IMR-90 (cell line): ENCODE measurements around the gene KRTAP9-2. TPM values are rescaled to one million over a fixed set of nuclear protein-coding genes. Genes with fewer than 3 reads are reported as not detected.
"Not testable (repeated sequence)": the region's sequence is repeated elsewhere in the genome, so short reads cannot be mapped to it uniquely, and the experiment has no call there.

Experiments used
- ATAC-seq: fragments of 200-7000 bp; cut with Tn5 transposase; 2 replicates; pipeline ENCODE4 v1.9.1; 2020; ENCODE audit warnings: low read depth, mild to moderate bottlenecking, moderate library complexity
- BruUV-seq: library from RNA; stranded (reverse); fragments of 400-500 nt; replicated peaks from 2 replicates; lab custom pipeline; 2021; lab: Mats Ljungman, UMichigan
- CTCF ChIA-PET: fragments of 300-600 bp; formaldehyde crosslinking; extraction: SDS; loops from one replicate; lab custom pipeline; 2021; ENCODE audit warnings: antibody characterized with exemption; lab: Yijun Ruan, JAX
- POLR2A ChIA-PET: fragments of 300-600 bp; sonication (Branson Sonifier 250); formaldehyde crosslinking; loops from one replicate; lab custom pipeline; 2022; ENCODE audit warnings: antibody characterized with exemption; ENCODE audit not compliant: unreplicated experiment; lab: Charles Lee
- DNase-seq: peaks from one replicate; pipeline ENCODE4 v3.0.0; 2013
- H2AFZ ChIP-seq: replicated peaks from 2 replicates; pipeline ENCODE3; 2013; ENCODE audit warnings: low read length, mild to moderate bottlenecking; ENCODE audit not compliant: poor library complexity
- H2AK5ac ChIP-seq: 2 replicates; pipeline ENCODE4 v1.6.1; 2013; ENCODE audit warnings: low read depth, low read length, inconsistent platforms
- H2AK9ac ChIP-seq: replicated peaks from 2 replicates; pipeline ENCODE3; 2013; ENCODE audit warnings: mild to moderate bottlenecking, low read depth, low read length, moderate library complexity; ENCODE audit not compliant: poor library complexity
- H2BK120ac ChIP-seq: 2 replicates; pipeline ENCODE4 v1.6.1; 2013; ENCODE audit warnings: low read depth, low read length, inconsistent platforms
- H2BK15ac ChIP-seq: 3 replicates; pipeline ENCODE4 v1.6.1; 2013; ENCODE audit warnings: low read depth, low read length, inconsistent platforms
- H2BK20ac ChIP-seq: 2 replicates; pipeline ENCODE4 v1.6.1; 2013; ENCODE audit warnings: low read depth, mild to moderate bottlenecking, inconsistent platforms, low read length, moderate library complexity
- H2BK5ac ChIP-seq: 2 replicates; pipeline ENCODE4 v1.6.1; 2013; ENCODE audit warnings: mild to moderate bottlenecking, low read depth, low read length, inconsistent platforms; ENCODE audit not compliant: poor library complexity, severe bottlenecking
- H3K14ac ChIP-seq: replicated peaks from 2 replicates; pipeline ENCODE4 v1.6.1; 2013; ENCODE audit warnings: low read depth, low read length, inconsistent platforms
- H3K18ac ChIP-seq: 2 replicates; pipeline ENCODE4 v1.6.1; 2013; ENCODE audit warnings: low read depth, low read length, control low read depth
- H3K23ac ChIP-seq: 2 replicates; pipeline ENCODE4 v1.6.1; 2013; ENCODE audit warnings: low read depth, low read length, inconsistent platforms
- H3K27ac ChIP-seq: 2 replicates; pipeline ENCODE4 v1.5.1; 2013; ENCODE audit warnings: mild to moderate bottlenecking, control low read depth, low read length; ENCODE audit not compliant: insufficient read depth
- H3K27me3 ChIP-seq: 2 replicates; pipeline ENCODE4 v1.6.1; 2013; ENCODE audit warnings: low read length; ENCODE audit not compliant: control insufficient read depth, insufficient read depth
- H3K36me3 ChIP-seq: 2 replicates; pipeline ENCODE4 v1.6.1; 2013; ENCODE audit warnings: low read length, mixed read lengths; ENCODE audit not compliant: control insufficient read depth, insufficient read depth
- H3K4ac ChIP-seq: 2 replicates; pipeline ENCODE4 v1.6.1; 2013; ENCODE audit warnings: low read depth, low read length, inconsistent platforms
- H3K4me1 ChIP-seq: 2 replicates; pipeline ENCODE4 v1.6.1; 2013; ENCODE audit warnings: low read length, mixed read lengths; ENCODE audit not compliant: control insufficient read depth, insufficient read depth
- H3K4me2 ChIP-seq: 2 replicates; pipeline ENCODE4 v1.6.1; 2013; ENCODE audit warnings: low read depth, mild to moderate bottlenecking, control low read depth, low read length, moderate library complexity
- H3K4me3 ChIP-seq: 2 replicates; pipeline ENCODE4 v1.5.1; 2013; ENCODE audit warnings: low read depth, mild to moderate bottlenecking, control low read depth, low read length, moderate library complexity; ENCODE audit not compliant: insufficient read depth
- H3K56ac ChIP-seq: 2 replicates; pipeline ENCODE4 v1.6.1; 2013; ENCODE audit warnings: low read length, inconsistent platforms; ENCODE audit not compliant: insufficient read depth; ENCODE audit errors: extremely low read depth
- H3K79me1 ChIP-seq, 2 experiments: 2 replicates each; pipeline ENCODE4 v1.6.1; 2013; ENCODE audit warnings: low read length in 2 of 2, inconsistent platforms in 1 of 2, low read depth in 1 of 2
- H3K9ac ChIP-seq: 2 replicates; pipeline ENCODE4 v1.6.1; 2013; ENCODE audit warnings: low read depth, low read length, control low read depth
- H3K9me1 ChIP-seq: 2 replicates; pipeline ENCODE4 v1.6.1; 2013; ENCODE audit warnings: low read length, inconsistent platforms; ENCODE audit not compliant: insufficient read depth
- H3K9me3 ChIP-seq: 2 replicates; pipeline ENCODE4 v1.6.1; 2013; ENCODE audit warnings: low read length; ENCODE audit not compliant: control insufficient read depth, insufficient read depth
- H4K20me1 ChIP-seq: 2 replicates; pipeline ENCODE4 v1.6.1; 2013; ENCODE audit warnings: low read length, inconsistent platforms; ENCODE audit not compliant: insufficient read depth
- H4K5ac ChIP-seq: 2 replicates; pipeline ENCODE4 v1.6.1; 2013; ENCODE audit warnings: mild to moderate bottlenecking, low read depth, low read length, control low read depth
- H4K8ac ChIP-seq, 2 experiments: 2 replicates each; pipeline ENCODE4 v1.6.1; 2013; ENCODE audit warnings: low read depth in 2 of 2, low read length in 2 of 2, control low read depth in 1 of 2, inconsistent platforms in 1 of 2
- H4K91ac ChIP-seq: 2 replicates; pipeline ENCODE4 v1.6.1; 2013; ENCODE audit warnings: low read depth, low read length, inconsistent platforms; ENCODE audit not compliant: insufficient read depth
- BHLHE40 ChIP-seq: fragments of 150-350 bp; IDR thresholded peaks from 2 replicates; pipeline ENCODE4 v1.6.1; 2016; ENCODE audit warnings: mild to moderate bottlenecking, low read depth, low read length
- FOS ChIP-seq: fragments of 150-350 bp; IDR thresholded peaks from 2 replicates; pipeline ENCODE4 v1.6.1; 2016; ENCODE audit warnings: low read depth, low read length
- MAFK ChIP-seq: IDR thresholded peaks from 2 replicates; pipeline ENCODE4 v1.6.1; 2012; ENCODE audit warnings: low read depth, low read length, improper control_type of control experiment
- MAZ ChIP-seq: IDR thresholded peaks from 2 replicates; pipeline ENCODE4 v1.6.1; 2012; ENCODE audit warnings: low read depth, mild to moderate bottlenecking, low read length, improper control_type of control experiment, moderate library complexity, borderline replicate concordance
- POLR2A ChIP-seq: IDR thresholded peaks from 2 replicates; pipeline ENCODE4 v1.6.1; 2012; ENCODE audit warnings: mild to moderate bottlenecking, low read depth, low read length
- RAD21 ChIP-seq: IDR thresholded peaks from 2 replicates; pipeline ENCODE4 v1.6.1; 2012; ENCODE audit warnings: low read length, improper control_type of control experiment
- RCOR1 ChIP-seq: IDR thresholded peaks from 2 replicates; pipeline ENCODE4 v1.6.1; 2012; ENCODE audit warnings: mild to moderate bottlenecking, low read length, improper control_type of control experiment; ENCODE audit not compliant: insufficient replicate concordance
- RFX5 ChIP-seq: IDR thresholded peaks from 2 replicates; pipeline ENCODE4 v1.8.0; 2012; ENCODE audit warnings: low read depth, mild to moderate bottlenecking, low read length, moderate library complexity
- USF2 ChIP-seq: fragments of 150-350 bp; IDR thresholded peaks from 2 replicates; pipeline ENCODE4 v1.6.1; 2017; ENCODE audit warnings: mild to moderate bottlenecking, antibody characterized with exemption, low read length, low read depth
- WGBS, 2 experiments: methylation state at CpG; one replicate each; pipeline versions ENCODE4 v1.1.5 to v1.1.7; 2013; ENCODE audit warnings: missing lambda C conversion rate in 2 of 2; ENCODE audit not compliant: insufficient read length in 1 of 2; ENCODE audit errors: extremely low coverage in 2 of 2; 5-methylcytosine and 5-hydroxymethylcytosine counted together
- dilution Hi-C: fragments of 300-500 bp; cut with HindIII; formaldehyde crosslinking; loops from one replicate; pipeline ENCODE4 v1.14.3; 2018; ENCODE audit warnings: low sequenced_read_pairs; ENCODE audit not compliant: unreplicated experiment
- in situ Hi-C: fragments of 300-500 bp; cut with MboI; formaldehyde crosslinking; loops from 3 replicates; pipeline ENCODE4 v1.14.3; 2019; ENCODE audit warnings: low sequenced_read_pairs, inconsistent platforms, mixed read lengths
- intact Hi-C: fragments of 100-400 bp; cut with micrococcal nuclease; formaldehyde crosslinking; loops from 2 replicates; pipeline ENCODE4 v1.10.0; 2022
- polyA plus RNA-seq, 3 experiments: library from polyadenylated mRNA; depleted of rRNA; stranded (reverse); fragments of >200 nt; gene quantifications; 2 replicates each; pipeline ENCODE4 v1.2.3, GENCODE V29; 2012; ENCODE audit warnings: low replicate concordance in 1 of 3
- total RNA-seq: library from RNA; depleted of rRNA; stranded (reverse); fragments of >200 nt; gene quantifications from 2 replicates; pipeline ENCODE4 v1.2.3, GENCODE V29; 2012

KRTAP9-2 gene
- total and polyA plus RNA-seq, 2 of the 4 experiments (the other 2 are of a cell fraction), result not detected

- Histone ChIP-seq H2BK20ac (no peak overlapping the region), H3K4me2 (no peak overlapping the region), H3K9ac (no peak overlapping the region), H3K23ac (no peak overlapping the region), H3K4me1 (no peaks in the 10 kb centered on the region), H4K91ac (no peak overlapping the region), H2BK120ac (no peak overlapping the region), H2BK15ac (no peak overlapping the region), H2AK5ac (no peak overlapping the region), H3K36me3 (no peaks in the 10 kb centered on the region), H3K14ac (no peak overlapping the region), H3K4ac (no peak overlapping the region), H2BK5ac (no peak overlapping the region), H3K9me3 (no peaks in the 10 kb centered on the region), H2AFZ (no peak overlapping the region), H4K8ac (no peak overlapping the region), H4K20me1 (no peaks in the 10 kb centered on the region), H3K4me3 (no peak overlapping the region), H3K27me3 (peaks cover 12% of the 10 kb centered on the region), H4K5ac (no peak overlapping the region), H2AK9ac (no peak overlapping the region), H3K27ac (no peak overlapping the region), H3K9me1 (no peaks in the 10 kb centered on the region), H3K79me1 (no peaks in the 10 kb centered on the region), H3K18ac (no peak overlapping the region), H3K56ac (no peak overlapping the region)
- no CpG with 5 or more reads among the region's 3 CpGs for WGBS, 2 experiments
- CTCF ChIA-PET, result no interaction called here
- in situ Hi-C loops (no loop called here), intact Hi-C loops (no loop called here), dilution Hi-C loops (no loop called here)
- DNase-seq (no peak), ATAC-seq (no peak)
- TF ChIP-seq POLR2A, result no peak
- no peak for TF ChIP-seq BHLHE40
- TF ChIP-seq RCOR1, result no peak
- no peak for TF ChIP-seq RFX5
- no peak for TF ChIP-seq USF2
- TF ChIP-seq FOS, result no peak
- no peak for TF ChIP-seq MAFK
- no peak for TF ChIP-seq RAD21
- TF ChIP-seq MAZ, result no peak
- POLR2A ChIA-PET, result no interaction called here
- no TSS peak for BruUV-seq
Observed at GRCh38 chr17:41267711-41268110, 41.3 kb downstream of the KRTAP9-2 start.

GRCh38 chr17:41271323-41271722, 44.9 kb downstream of the KRTAP9-2 start:
- H2AFZ ChIP-seq, H2BK5ac ChIP-seq, H2BK120ac ChIP-seq, DNase-seq, H3K36me3 ChIP-seq, H2AK9ac ChIP-seq, H3K79me1 ChIP-seq, dilution Hi-C loops, H2AK5ac ChIP-seq, H2BK15ac ChIP-seq, H3K4me1 ChIP-seq, POLR2A ChIA-PET, H4K5ac ChIP-seq, ATAC-seq, H3K9me3 ChIP-seq, H3K27ac ChIP-seq, H3K4me2 ChIP-seq, H3K14ac ChIP-seq, CTCF ChIA-PET, in situ Hi-C loops, BruUV-seq, H3K4ac ChIP-seq, H3K27me3 ChIP-seq, H3K4me3 ChIP-seq, H3K18ac ChIP-seq, H4K91ac ChIP-seq, H3K9me1 ChIP-seq, H4K8ac ChIP-seq, intact Hi-C loops, H4K20me1 ChIP-seq, H3K56ac ChIP-seq, H3K9ac ChIP-seq, H3K23ac ChIP-seq, H2BK20ac ChIP-seq: not testable (repeated sequence)
- no CpG with 5 or more reads among the region's 1 CpG for WGBS, 2 experiments
